ENCODE measurements around the gene PRKCH.

GRCh38 chr14:61593330-61593729 lies 272.0 kb downstream of the PRKCH start:
- TF ChIP-seq CTCF (IDR thresholded peaks at IDR 0.05): no peak
- TF ChIP-seq POLR2A (IDR thresholded peaks at IDR 0.05): no peak
- no peak for TF ChIP-seq EP300 (IDR thresholded peaks at IDR 0.05)
- no peak for TF ChIP-seq POLR2AphosphoS5 (IDR thresholded peaks at IDR 0.05)
